Measurements from ENCODE around the gene EVC2.

Gene EVC2

GRCh38 chr4:5704276-5704675, 4.1 kb downstream of the EVC2 start:
- WGBS, 2 experiments (ENCODE audit: insufficient coverage in 2 of 2): 86 to 100% methylated on average over 1 to 5 of the region's 6 CpGs
- Histone ChIP-seq H3K36me3 (ENCODE audit: control insufficient read depth, insufficient read depth, low read length) (peaks cover 5% of the 10 kb centered on the region), H3K27ac (ENCODE audit: low read depth, low read length, severe bottlenecking) (no peak overlapping the region), H3K9me3 (ENCODE audit: control insufficient read depth, low read length) (peaks cover 11% of the 10 kb centered on the region), H3K4me3 (ENCODE audit: extremely low read depth, insufficient read depth, low read length, poor library complexity, severe bottlenecking) (no peak overlapping the region), H3K4me1 (ENCODE audit: control insufficient read depth, insufficient read depth, low read length, poor library complexity, severe bottlenecking) (peaks cover 7% of the 10 kb centered on the region)

- H3K27ac ChIP-seq (ENCODE audit: low read depth, low read length, severe bottlenecking): no peak overlapping the region
- 93 to 95% methylated on average over 5 of the region's 5 CpGs for WGBS, 2 experiments (ENCODE audit: insufficient coverage in 2 of 2)
- peaks cover 5% of the 10 kb centered on the region for H3K36me3 ChIP-seq (ENCODE audit: control insufficient read depth, insufficient read depth, low read length)
- peaks cover 5% of the 10 kb centered on the region for H3K4me1 ChIP-seq (ENCODE audit: control insufficient read depth, insufficient read depth, low read length, poor library complexity, severe bottlenecking)
- H3K9me3 ChIP-seq (ENCODE audit: control insufficient read depth, low read length): peaks cover 11% of the 10 kb centered on the region
- no peak overlapping the region for H3K4me3 ChIP-seq (ENCODE audit: extremely low read depth, insufficient read depth, low read length, poor library complexity, severe bottlenecking)
These were observed 4.5 kb downstream of the EVC2 start for GRCh38 chr4:5703831-5704230.

GRCh38 chr4:5701971-5702370, 6.4 kb downstream of the EVC2 start:
- peaks cover 11% of the 10 kb centered on the region for H3K9me3 ChIP-seq (ENCODE audit: control insufficient read depth, low read length)
- no peaks in the 10 kb centered on the region for H3K4me1 ChIP-seq (ENCODE audit: control insufficient read depth, insufficient read depth, low read length, poor library complexity, severe bottlenecking)
- 82 to 91% methylated on average over 6 to 8 of the region's 8 CpGs for WGBS, 2 experiments (ENCODE audit: insufficient coverage in 2 of 2)
- H3K27ac ChIP-seq (ENCODE audit: low read depth, low read length, severe bottlenecking): no peak overlapping the region
- H3K36me3 ChIP-seq (ENCODE audit: control insufficient read depth, insufficient read depth, low read length): peaks cover 5% of the 10 kb centered on the region
- no peak overlapping the region for H3K4me3 ChIP-seq (ENCODE audit: extremely low read depth, insufficient read depth, low read length, poor library complexity, severe bottlenecking)

- no peaks in the 10 kb centered on the region for H3K4me1 ChIP-seq (ENCODE audit: control insufficient read depth, insufficient read depth, low read length, poor library complexity, severe bottlenecking)
- H3K27ac ChIP-seq (ENCODE audit: low read depth, low read length, severe bottlenecking): no peak overlapping the region
- H3K9me3 ChIP-seq (ENCODE audit: control insufficient read depth, low read length): peaks cover 11% of the 10 kb centered on the region
- H3K36me3 ChIP-seq (ENCODE audit: control insufficient read depth, insufficient read depth, low read length): peaks cover 9% of the 10 kb centered on the region
- WGBS, 2 experiments (ENCODE audit: insufficient coverage in 2 of 2): 92% methylated on average over 3 to 5 of the region's 5 CpGs
- H3K4me3 ChIP-seq (ENCODE audit: extremely low read depth, insufficient read depth, low read length, poor library complexity, severe bottlenecking): no peak overlapping the region
These were observed 7.9 kb downstream of the EVC2 start for GRCh38 chr4:5700459-5700858.

GRCh38 chr4:5696341-5696740, 12.0 kb downstream of the EVC2 start:
- H3K27ac ChIP-seq (ENCODE audit: low read depth, low read length, severe bottlenecking): no peak overlapping the region
- WGBS, 2 experiments (ENCODE audit: insufficient coverage in 2 of 2): 90 to 96% methylated on average over 9 to 10 of the region's 11 CpGs
- H3K4me1 ChIP-seq (ENCODE audit: control insufficient read depth, insufficient read depth, low read length, poor library complexity, severe bottlenecking): no peaks in the 10 kb centered on the region
- no peaks in the 10 kb centered on the region for H3K9me3 ChIP-seq (ENCODE audit: control insufficient read depth, low read length)
- peaks cover 24% of the 10 kb centered on the region for H3K36me3 ChIP-seq (ENCODE audit: control insufficient read depth, insufficient read depth, low read length)
- no peak overlapping the region for H3K4me3 ChIP-seq (ENCODE audit: extremely low read depth, insufficient read depth, low read length, poor library complexity, severe bottlenecking)

GRCh38 chr4:5693871-5694270, 14.5 kb downstream of the EVC2 start:
- 88 to 100% methylated on average over 1 of the region's 4 CpGs for WGBS, 2 experiments (ENCODE audit: insufficient coverage in 2 of 2)
- Histone ChIP-seq H3K9me3 (ENCODE audit: control insufficient read depth, low read length) (no peaks in the 10 kb centered on the region), H3K4me1 (ENCODE audit: control insufficient read depth, insufficient read depth, low read length, poor library complexity, severe bottlenecking) (no peaks in the 10 kb centered on the region), H3K4me3 (ENCODE audit: extremely low read depth, insufficient read depth, low read length, poor library complexity, severe bottlenecking) (no peak overlapping the region), H3K36me3 (ENCODE audit: control insufficient read depth, insufficient read depth, low read length) (peaks cover 30% of the 10 kb centered on the region), H3K27ac (ENCODE audit: low read depth, low read length, severe bottlenecking) (no peak overlapping the region)

- Histone ChIP-seq H3K36me3 (ENCODE audit: control insufficient read depth, insufficient read depth, low read length) (peaks cover 48% of the 10 kb centered on the region), H3K4me1 (ENCODE audit: control insufficient read depth, insufficient read depth, low read length, poor library complexity, severe bottlenecking) (no peaks in the 10 kb centered on the region), H3K27ac (ENCODE audit: low read depth, low read length, severe bottlenecking) (no peak overlapping the region), H3K9me3 (ENCODE audit: control insufficient read depth, low read length) (no peaks in the 10 kb centered on the region), H3K4me3 (ENCODE audit: extremely low read depth, insufficient read depth, low read length, poor library complexity, severe bottlenecking) (no peak overlapping the region)
- 73 to 78% methylated on average over 5 to 6 of the region's 7 CpGs for WGBS, 2 experiments (ENCODE audit: insufficient coverage in 2 of 2)
These were observed 16.7 kb downstream of the EVC2 start for GRCh38 chr4:5691491-5692132.

- Histone ChIP-seq H3K4me3 (ENCODE audit: extremely low read depth, insufficient read depth, low read length, poor library complexity, severe bottlenecking) (no peak overlapping the region), H3K4me1 (ENCODE audit: control insufficient read depth, insufficient read depth, low read length, poor library complexity, severe bottlenecking) (no peaks in the 10 kb centered on the region), H3K9me3 (ENCODE audit: control insufficient read depth, low read length) (no peaks in the 10 kb centered on the region), H3K27ac (ENCODE audit: low read depth, low read length, severe bottlenecking) (no peak overlapping the region), H3K36me3 (ENCODE audit: control insufficient read depth, insufficient read depth, low read length) (peaks cover 62% of the 10 kb centered on the region)
- 91 to 92% methylated on average over 6 to 8 of the region's 8 CpGs for WGBS, 2 experiments (ENCODE audit: insufficient coverage in 2 of 2)
These were observed 19.3 kb downstream of the EVC2 start for GRCh38 chr4:5689065-5689464.

GRCh38 chr4:5686338-5686737, 22.0 kb downstream of the EVC2 start:
- Histone ChIP-seq H3K9me3 (ENCODE audit: control insufficient read depth, low read length) (no peaks in the 10 kb centered on the region), H3K4me1 (ENCODE audit: control insufficient read depth, insufficient read depth, low read length, poor library complexity, severe bottlenecking) (peaks cover 3% of the 10 kb centered on the region), H3K36me3 (ENCODE audit: control insufficient read depth, insufficient read depth, low read length) (peaks cover 51% of the 10 kb centered on the region), H3K4me3 (ENCODE audit: extremely low read depth, insufficient read depth, low read length, poor library complexity, severe bottlenecking) (no peak overlapping the region), H3K27ac (ENCODE audit: low read depth, low read length, severe bottlenecking) (no peak overlapping the region)
- WGBS, 2 experiments (ENCODE audit: insufficient coverage in 2 of 2): 89 to 100% methylated on average over 2 to 4 of the region's 6 CpGs

- no peak overlapping the region for H3K4me3 ChIP-seq (ENCODE audit: extremely low read depth, insufficient read depth, low read length, poor library complexity, severe bottlenecking)
- WGBS, 2 experiments (ENCODE audit: insufficient coverage in 2 of 2): 93 to 96% methylated on average over 7 of the region's 9 CpGs
- no peak overlapping the region for H3K27ac ChIP-seq (ENCODE audit: low read depth, low read length, severe bottlenecking)
- peaks cover 3% of the 10 kb centered on the region for H3K4me1 ChIP-seq (ENCODE audit: control insufficient read depth, insufficient read depth, low read length, poor library complexity, severe bottlenecking)
- no peaks in the 10 kb centered on the region for H3K9me3 ChIP-seq (ENCODE audit: control insufficient read depth, low read length)
- H3K36me3 ChIP-seq (ENCODE audit: control insufficient read depth, insufficient read depth, low read length): peaks cover 58% of the 10 kb centered on the region
These were observed 23.1 kb downstream of the EVC2 start for GRCh38 chr4:5685296-5685695.

- H3K4me1 ChIP-seq (ENCODE audit: control insufficient read depth, insufficient read depth, low read length, poor library complexity, severe bottlenecking): peaks cover 3% of the 10 kb centered on the region
- peaks cover 50% of the 10 kb centered on the region for H3K36me3 ChIP-seq (ENCODE audit: control insufficient read depth, insufficient read depth, low read length)
- WGBS, 2 experiments (ENCODE audit: insufficient coverage in 2 of 2): 73 to 80% methylated on average over 9 to 10 of the region's 10 CpGs
- H3K27ac ChIP-seq (ENCODE audit: low read depth, low read length, severe bottlenecking): no peak overlapping the region
- H3K4me3 ChIP-seq (ENCODE audit: extremely low read depth, insufficient read depth, low read length, poor library complexity, severe bottlenecking): no peak overlapping the region
- no peaks in the 10 kb centered on the region for H3K9me3 ChIP-seq (ENCODE audit: control insufficient read depth, low read length)
These were observed 24.8 kb downstream of the EVC2 start for GRCh38 chr4:5683566-5683965.

All from mesodermal cell (in vitro differentiated cells).